Measurements from ENCODE around the gene DHRS11. TPM values are rescaled to one million over a fixed set of nuclear protein-coding genes. Genes with fewer than 3 reads are reported as not detected.

The DHRS11 gene
- total RNA-seq, 1 donor = 25.6 TPM

DNA sequence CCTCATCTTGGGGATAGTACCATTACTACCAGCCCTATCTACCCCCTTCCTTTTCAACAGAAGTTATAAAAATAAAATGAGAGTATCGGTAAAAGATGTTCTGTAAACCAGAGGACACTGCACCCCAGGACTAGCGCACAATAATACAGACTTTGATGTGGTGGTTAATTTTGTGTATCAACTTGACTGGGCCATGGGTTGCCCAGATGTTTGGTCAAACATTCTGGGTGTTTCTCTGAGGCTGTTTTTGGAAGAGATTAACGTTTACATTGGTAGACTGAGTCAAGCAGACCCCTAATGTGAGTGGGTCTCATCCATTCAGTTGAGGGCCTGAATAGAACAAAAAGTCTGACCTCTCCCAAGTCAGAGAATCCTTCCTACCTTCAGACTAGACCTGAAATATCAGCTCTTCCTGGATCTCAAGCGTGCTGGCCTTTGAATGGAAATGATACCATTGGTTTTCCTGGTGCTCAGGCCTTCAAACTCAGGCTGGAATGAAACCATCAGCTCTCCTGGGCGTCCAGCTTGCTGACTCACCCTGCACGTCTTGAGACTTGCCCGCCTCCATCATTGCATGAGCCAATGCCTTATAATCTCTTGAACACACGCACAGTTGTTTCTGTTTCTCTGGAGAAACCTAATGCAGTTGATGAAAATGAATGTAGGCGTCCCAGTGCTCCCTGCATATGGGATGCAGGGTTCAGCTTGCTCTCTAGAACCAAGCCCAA is 19.8 kb downstream of the DHRS11 start:
- DNase-seq (ENCODE audit: low read depth in 2 of 3, low spot score in 2 of 3) = no peak

GRCh38 chr17:36612323-36612722 is 20.6 kb downstream of the DHRS11 start:
- no peak for DNase-seq (ENCODE audit: low read depth in 2 of 3, low spot score in 2 of 3)

GRCh38 chr17:36613155-36613554 is 21.5 kb downstream of the DHRS11 start:
- no peak for DNase-seq (ENCODE audit: low read depth in 2 of 3, low spot score in 2 of 3)

- DNase-seq (ENCODE audit: low read depth in 2 of 3, low spot score in 2 of 3) = no peak
Measured at GRCh38 chr17:36614081-36614480, 22.4 kb downstream of the DHRS11 start.

DNA sequence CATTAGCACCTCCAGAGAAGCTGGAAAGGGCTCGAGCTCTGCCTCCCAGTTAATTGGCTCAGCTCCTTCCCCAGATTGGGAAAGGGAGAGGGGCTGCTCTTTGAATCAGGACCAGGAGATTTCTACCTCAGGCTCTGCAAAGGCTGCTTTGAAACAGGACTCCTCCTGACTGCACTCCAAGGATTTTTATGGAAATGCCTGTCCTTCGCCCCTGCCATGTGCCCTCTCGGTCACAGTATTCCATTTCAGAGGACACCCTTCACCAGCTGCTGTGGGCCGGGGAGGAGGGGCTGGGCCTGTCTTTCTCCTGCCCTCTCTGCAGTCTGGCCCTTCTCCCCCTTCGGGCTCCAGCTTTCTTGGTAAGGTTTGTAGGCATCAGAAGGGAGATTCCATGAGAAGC is 23.3 kb downstream of the DHRS11 start:
- DNase-seq (ENCODE audit: low read depth in 2 of 3, low spot score in 2 of 3) = no peak

- no peak for DNase-seq (ENCODE audit: low read depth in 2 of 3, low spot score in 2 of 3)
Measured at GRCh38 chr17:36616061-36617029, 24.7 kb downstream of the DHRS11 start.

DNA sequence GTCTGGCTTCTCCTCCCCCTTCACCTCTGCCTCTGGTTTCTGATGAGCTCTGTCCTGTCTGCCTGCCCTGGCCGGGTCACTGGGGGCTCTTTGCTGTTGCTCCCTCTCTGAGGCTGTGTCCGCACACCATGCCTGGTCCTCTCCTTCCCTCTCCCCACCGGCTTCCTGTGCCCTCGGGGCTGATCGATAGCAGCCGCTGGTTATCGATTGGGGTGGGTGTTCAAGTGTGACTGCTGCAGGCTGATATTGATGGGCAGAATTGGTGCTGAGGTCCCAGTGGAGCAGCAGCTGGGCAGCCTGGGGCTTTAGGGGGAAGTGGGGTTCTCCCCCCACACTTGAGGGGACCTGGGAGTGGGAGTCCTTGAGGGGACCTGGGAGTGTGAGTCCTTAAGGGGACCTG is 26.1 kb downstream of the DHRS11 start:
- no peak for DNase-seq (ENCODE audit: low read depth in 2 of 3, low spot score in 2 of 3)

GRCh38 chr17:36623281-36623680 is 31.6 kb downstream of the DHRS11 start:
- DNase-seq (ENCODE audit: low read depth in 2 of 3, low spot score in 2 of 3) = no peak

GRCh38 chr17:36625188-36625587 is 33.5 kb downstream of the DHRS11 start:
- DNase-seq (ENCODE audit: low read depth in 2 of 3, low spot score in 2 of 3) = no peak

- no peak for DNase-seq (ENCODE audit: low read depth in 2 of 3, low spot score in 2 of 3)
Measured at GRCh38 chr17:36627101-36627500, 35.4 kb downstream of the DHRS11 start.

GRCh38 chr17:36628576-36628975 is 36.9 kb downstream of the DHRS11 start:
- no peak for DNase-seq (ENCODE audit: low read depth in 2 of 3, low spot score in 2 of 3)

DNA sequence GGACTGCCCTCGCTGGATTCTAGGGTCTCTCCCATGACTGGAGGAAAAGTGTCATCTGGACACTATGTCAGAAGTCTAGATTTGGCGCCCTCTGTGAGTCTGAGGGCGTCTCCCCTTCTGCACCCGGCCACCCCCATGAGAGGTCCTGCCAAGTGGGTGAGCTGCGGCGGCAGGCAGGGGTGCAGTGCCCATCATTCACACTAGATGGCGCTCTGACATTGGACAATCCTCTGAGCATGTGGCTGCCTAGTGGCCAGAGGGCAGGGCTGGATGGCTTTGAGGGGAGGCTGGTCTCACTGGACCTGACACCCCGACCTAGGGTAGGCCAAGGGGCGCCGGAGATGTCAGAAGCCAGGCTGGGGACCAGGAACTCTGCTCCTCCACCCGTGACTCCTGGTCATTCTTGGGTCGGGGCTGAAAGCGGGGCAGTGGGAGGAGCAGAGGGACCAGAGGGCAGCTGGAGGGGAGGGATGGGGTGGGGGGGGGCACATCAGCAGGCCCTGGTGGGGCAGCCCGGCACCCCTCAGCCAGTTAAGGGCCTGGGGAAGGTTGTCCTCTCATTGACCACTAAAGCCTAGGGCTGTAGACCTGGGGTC is 37.7 kb downstream of the DHRS11 start:
- DNase-seq (ENCODE audit: low read depth in 2 of 3, low spot score in 2 of 3) = peak; percentile 58 to 81 (median 59)

GRCh38 chr17:36629970-36630502 is 38.4 kb downstream of the DHRS11 start:
- no peak for DNase-seq (ENCODE audit: low read depth in 2 of 3, low spot score in 2 of 3)

GRCh38 chr17:36631022-36631421 is 39.3 kb downstream of the DHRS11 start:
- no peak for DNase-seq (ENCODE audit: low read depth in 2 of 3, low spot score in 2 of 3)

- DNase-seq (ENCODE audit: low read depth in 2 of 3, low spot score in 2 of 3) = no peak
Measured at GRCh38 chr17:36632916-36633771, 41.5 kb downstream of the DHRS11 start.

GRCh38 chr17:36640346-36640745 is 48.7 kb downstream of the DHRS11 start:
- DNase-seq (ENCODE audit: low read depth in 2 of 3, low spot score in 2 of 3) = no peak

DNA sequence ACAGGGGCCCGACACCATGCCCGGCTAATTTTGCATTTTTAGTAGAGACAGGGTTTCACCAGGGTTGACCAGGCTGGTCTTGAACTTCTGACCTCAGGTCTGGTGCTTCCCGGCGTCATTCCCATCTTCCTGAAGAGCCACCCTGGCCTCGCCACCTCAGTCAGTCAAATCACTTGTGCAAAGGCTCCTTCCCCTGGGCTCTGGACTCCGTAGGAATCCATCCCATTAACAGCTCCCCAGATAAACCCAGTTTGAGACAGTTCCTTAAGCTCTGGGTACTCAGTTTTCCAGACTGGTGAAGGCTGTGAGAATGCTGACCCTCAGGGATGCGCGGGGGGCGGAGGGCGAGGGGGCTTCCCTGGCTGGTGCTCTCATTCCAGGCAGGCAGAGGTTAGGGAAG is 49.2 kb downstream of the DHRS11 start:
- no peak for DNase-seq (ENCODE audit: low read depth in 2 of 3, low spot score in 2 of 3)

GRCh38 chr17:36641331-36641876 is 49.7 kb downstream of the DHRS11 start:
- DNase-seq (ENCODE audit: low read depth in 2 of 3, low spot score in 2 of 3) = no peak

DNA sequence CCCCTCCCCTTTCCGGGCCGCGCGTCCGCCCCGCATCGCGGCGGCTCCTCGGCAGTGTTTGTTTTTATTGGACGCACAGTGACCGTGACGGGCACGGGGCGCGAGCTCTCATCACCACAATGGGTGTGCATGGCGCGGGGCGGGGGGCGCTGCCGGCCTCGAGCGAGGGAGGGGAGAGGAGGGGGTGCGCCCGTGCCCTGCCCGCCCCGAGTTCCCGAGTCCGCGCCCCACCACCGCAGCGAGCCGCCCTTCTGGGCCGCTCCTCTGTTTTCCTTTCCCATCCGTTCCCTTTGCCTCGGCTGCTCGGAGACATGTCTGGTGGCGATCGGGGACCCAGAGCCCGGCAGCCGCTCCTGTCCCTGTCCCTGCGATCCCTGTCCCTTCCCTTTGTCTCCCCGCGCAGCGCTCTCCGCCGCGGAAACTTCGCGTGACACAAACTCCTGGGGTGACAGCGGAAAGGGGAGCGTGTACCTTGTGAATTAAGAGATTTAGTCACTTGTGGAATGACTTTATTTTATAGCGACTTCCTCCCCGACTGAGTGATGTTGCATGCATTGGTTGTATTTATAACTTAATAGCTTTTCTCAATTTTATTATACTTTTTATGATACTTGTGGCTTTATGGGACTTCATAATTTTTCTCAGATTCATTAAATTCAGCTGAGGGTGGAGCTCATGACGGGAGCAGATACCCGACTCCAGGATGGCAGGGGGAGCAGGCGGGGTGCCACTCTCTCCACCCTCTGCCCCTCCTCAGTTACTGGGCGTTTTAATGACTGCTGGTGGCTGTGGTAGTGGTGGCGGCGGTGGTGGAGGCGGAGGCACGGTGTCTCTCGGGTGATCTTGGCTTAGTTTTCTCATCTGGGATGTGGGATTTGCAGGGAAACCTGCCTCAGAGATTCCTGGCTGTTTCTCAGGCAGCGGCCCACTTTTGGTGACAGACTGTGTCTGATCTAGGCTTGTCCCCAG is 50.5 kb downstream of the DHRS11 start:
- DNase-seq (ENCODE audit: low read depth in 2 of 3, low spot score in 2 of 3) = peak in 1 of 3 donors; percentile 15
